ENCODE results near the gene ATP4A. TPM values are rescaled to one million over a fixed set of nuclear protein-coding genes. Genes with fewer than 3 reads are reported as not detected.
"Not testable (repeated sequence)": the region's sequence is repeated elsewhere in the genome, so short reads cannot be mapped to it uniquely, and the experiment has no call there.

The ATP4A gene
- total RNA-seq, 1 donor, result not detected

- H3K36me3 ChIP-seq (ENCODE audit: insufficient read depth, low read length), result no peaks in the 10 kb centered on the region
- H3K4me1 ChIP-seq (ENCODE audit: insufficient read depth, low read length), result peaks cover 5% of the 10 kb centered on the region
- no peak for DNase-seq (ENCODE audit: insufficient read length, low spot score, missing footprints)
- no peak overlapping the region for H2AFZ ChIP-seq (ENCODE audit: low read length)
- H3K27me3 ChIP-seq (ENCODE audit: insufficient read depth, low read length), result no peaks in the 10 kb centered on the region
- no peak overlapping the region for H3K27ac ChIP-seq (ENCODE audit: low read depth, low read length)
- H3K79me2 ChIP-seq (ENCODE audit: insufficient read depth, low read length), result peaks cover 2% of the 10 kb centered on the region
- H3K4me2 ChIP-seq (ENCODE audit: insufficient read depth, low read length), result no peak overlapping the region
- H3K4me3 ChIP-seq (ENCODE audit: insufficient read depth, low read length), result no peak overlapping the region
- H3K9me3 ChIP-seq (ENCODE audit: low read depth, low read length), result no peaks in the 10 kb centered on the region
- H4K20me1 ChIP-seq (ENCODE audit: insufficient read depth, low read length), result no peaks in the 10 kb centered on the region
- TF ChIP-seq, protein P1, sequence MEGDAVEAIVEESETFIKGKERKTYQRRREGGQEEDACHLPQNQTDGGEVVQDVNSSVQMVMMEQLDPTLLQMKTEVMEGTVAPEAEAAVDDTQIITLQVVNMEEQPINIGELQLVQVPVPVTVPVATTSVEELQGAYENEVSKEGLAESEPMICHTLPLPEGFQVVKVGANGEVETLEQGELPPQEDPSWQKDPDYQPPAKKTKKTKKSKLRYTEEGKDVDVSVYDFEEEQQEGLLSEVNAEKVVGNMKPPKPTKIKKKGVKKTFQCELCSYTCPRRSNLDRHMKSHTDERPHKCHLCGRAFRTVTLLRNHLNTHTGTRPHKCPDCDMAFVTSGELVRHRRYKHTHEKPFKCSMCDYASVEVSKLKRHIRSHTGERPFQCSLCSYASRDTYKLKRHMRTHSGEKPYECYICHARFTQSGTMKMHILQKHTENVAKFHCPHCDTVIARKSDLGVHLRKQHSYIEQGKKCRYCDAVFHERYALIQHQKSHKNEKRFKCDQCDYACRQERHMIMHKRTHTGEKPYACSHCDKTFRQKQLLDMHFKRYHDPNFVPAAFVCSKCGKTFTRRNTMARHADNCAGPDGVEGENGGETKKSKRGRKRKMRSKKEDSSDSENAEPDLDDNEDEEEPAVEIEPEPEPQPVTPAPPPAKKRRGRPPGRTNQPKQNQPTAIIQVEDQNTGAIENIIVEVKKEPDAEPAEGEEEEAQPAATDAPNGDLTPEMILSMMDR (IDR thresholded peaks at IDR 0.05; ENCODE audit: extremely low read depth, low read depth, low read length), result no peak
Measured at GRCh38 chr19:35608251-35608650, 44.8 kb upstream of the ATP4A start.

GRCh38 chr19:35607661-35608060, 44.2 kb upstream of the ATP4A start:
- TF ChIP-seq, protein P1 (IDR thresholded peaks at IDR 0.05; ENCODE audit: extremely low read depth, low read depth, low read length), result no peak
- Histone ChIP-seq H3K9me3 (ENCODE audit: low read depth, low read length) (no peaks in the 10 kb centered on the region), H3K4me2 (ENCODE audit: insufficient read depth, low read length) (no peak overlapping the region)

DNA sequence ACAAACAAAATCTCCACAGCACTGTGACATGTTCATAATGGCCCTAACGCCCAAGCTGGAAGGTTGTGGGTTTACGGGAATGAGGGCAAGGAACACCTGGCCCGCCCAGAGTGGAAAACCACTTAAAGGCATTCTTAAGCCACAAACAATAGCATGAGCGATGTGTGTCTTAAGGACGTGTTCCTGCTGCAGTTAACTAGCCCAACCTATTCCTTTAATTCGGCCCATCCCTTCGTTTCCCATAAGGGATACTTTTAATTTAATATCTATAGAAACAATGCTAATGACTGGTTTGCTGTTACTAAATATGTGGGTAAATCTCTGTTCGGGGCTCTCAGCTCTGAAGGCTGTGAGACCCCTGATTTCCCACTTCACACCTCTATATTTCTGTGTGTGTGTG, 43.7 kb upstream of the ATP4A start:
- not testable (repeated sequence) for H3K79me2 ChIP-seq (ENCODE audit: insufficient read depth, low read length); H3K27me3 ChIP-seq (ENCODE audit: insufficient read depth, low read length); H3K9me3 ChIP-seq (ENCODE audit: low read depth, low read length); H3K4me3 ChIP-seq (ENCODE audit: insufficient read depth, low read length); H3K4me1 ChIP-seq (ENCODE audit: insufficient read depth, low read length); H3K36me3 ChIP-seq (ENCODE audit: insufficient read depth, low read length); H3K27ac ChIP-seq (ENCODE audit: low read depth, low read length); H2AFZ ChIP-seq (ENCODE audit: low read length); DNase-seq (ENCODE audit: insufficient read length, low spot score, missing footprints); H4K20me1 ChIP-seq (ENCODE audit: insufficient read depth, low read length); H3K4me2 ChIP-seq (ENCODE audit: insufficient read depth, low read length)

More at GRCh38 chr19:35607661-35608060, 44.2 kb upstream of the ATP4A start:
- Histone ChIP-seq H4K20me1 (ENCODE audit: insufficient read depth, low read length) (no peaks in the 10 kb centered on the region), H3K27me3 (ENCODE audit: insufficient read depth, low read length) (no peaks in the 10 kb centered on the region), H3K36me3 (ENCODE audit: insufficient read depth, low read length) (no peaks in the 10 kb centered on the region), H3K79me2 (ENCODE audit: insufficient read depth, low read length) (no peaks in the 10 kb centered on the region), H3K4me3 (ENCODE audit: insufficient read depth, low read length) (no peak overlapping the region), H2AFZ (ENCODE audit: low read length) (no peak overlapping the region), H3K27ac (ENCODE audit: low read depth, low read length) (no peak overlapping the region), H3K4me1 (ENCODE audit: insufficient read depth, low read length) (peaks cover 5% of the 10 kb centered on the region)
- no peak for DNase-seq (ENCODE audit: insufficient read length, low spot score, missing footprints)

DNA sequence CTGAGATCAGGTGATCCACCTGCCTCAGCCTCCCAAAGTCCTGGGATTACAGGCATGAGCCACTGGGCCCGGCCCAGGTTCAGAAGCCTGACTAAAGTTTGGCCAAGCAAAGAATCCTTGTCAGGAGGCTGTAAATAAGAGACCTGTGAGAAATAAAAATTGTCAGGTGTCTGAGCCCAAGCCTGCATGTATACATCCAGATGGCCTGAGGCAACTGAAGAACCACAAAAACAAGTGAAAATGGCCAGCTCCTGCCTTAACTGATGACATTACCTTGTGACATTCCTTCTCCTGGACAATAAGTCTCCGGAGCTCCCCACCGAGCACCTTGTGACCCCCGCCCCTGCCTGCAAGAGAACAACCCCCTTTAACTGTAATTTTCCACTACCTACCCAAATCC, 41.0 kb upstream of the ATP4A start:
- not testable (repeated sequence) for H3K9me3 ChIP-seq (ENCODE audit: low read depth, low read length); DNase-seq (ENCODE audit: insufficient read length, low spot score, missing footprints); H3K27me3 ChIP-seq (ENCODE audit: insufficient read depth, low read length); H3K36me3 ChIP-seq (ENCODE audit: insufficient read depth, low read length); H2AFZ ChIP-seq (ENCODE audit: low read length); H3K27ac ChIP-seq (ENCODE audit: low read depth, low read length); H3K4me3 ChIP-seq (ENCODE audit: insufficient read depth, low read length); H3K4me1 ChIP-seq (ENCODE audit: insufficient read depth, low read length); H3K4me2 ChIP-seq (ENCODE audit: insufficient read depth, low read length); H4K20me1 ChIP-seq (ENCODE audit: insufficient read depth, low read length); H3K79me2 ChIP-seq (ENCODE audit: insufficient read depth, low read length)

DNA sequence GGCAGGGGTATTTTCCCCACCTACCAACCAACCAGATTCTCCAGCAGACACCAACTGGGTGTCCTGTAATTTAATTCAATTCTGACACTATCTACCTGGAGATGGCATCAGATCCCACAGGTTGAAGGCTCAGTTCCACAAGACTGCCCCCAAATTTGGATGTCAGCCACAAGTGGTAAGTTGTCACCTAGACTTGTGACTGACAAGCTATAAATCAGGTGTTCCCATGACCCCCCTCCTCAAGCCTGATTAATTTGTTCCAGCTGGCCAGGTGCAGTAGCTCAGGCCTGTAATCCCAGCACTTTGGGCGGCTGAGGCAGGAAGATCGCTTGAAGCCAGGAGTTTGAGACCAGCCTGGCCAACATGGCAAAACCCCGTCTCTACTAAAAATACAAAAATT, 38.5 kb upstream of the ATP4A start:
- H3K4me3 ChIP-seq (ENCODE audit: insufficient read depth, low read length), result no peak overlapping the region
- DNase-seq (ENCODE audit: insufficient read length, low spot score, missing footprints), result no peak
- H3K9me3 ChIP-seq (ENCODE audit: low read depth, low read length), result no peaks in the 10 kb centered on the region
- TF ChIP-seq, protein P1 (IDR thresholded peaks at IDR 0.05; ENCODE audit: extremely low read depth, low read depth, low read length), result no peak
- H3K27me3 ChIP-seq (ENCODE audit: insufficient read depth, low read length), result no peaks in the 10 kb centered on the region
- no peaks in the 10 kb centered on the region for H3K79me2 ChIP-seq (ENCODE audit: insufficient read depth, low read length)
- H3K4me1 ChIP-seq (ENCODE audit: insufficient read depth, low read length), result peaks cover 4% of the 10 kb centered on the region
- no peak overlapping the region for H2AFZ ChIP-seq (ENCODE audit: low read length)
- no peak overlapping the region for H3K4me2 ChIP-seq (ENCODE audit: insufficient read depth, low read length)
- no peaks in the 10 kb centered on the region for H3K36me3 ChIP-seq (ENCODE audit: insufficient read depth, low read length)
- H4K20me1 ChIP-seq (ENCODE audit: insufficient read depth, low read length), result no peaks in the 10 kb centered on the region
- H3K27ac ChIP-seq (ENCODE audit: low read depth, low read length), result no peak overlapping the region

All from osteoblast (primary cell).